Neuronal stem cell (in vitro differentiated cells): ENCODE data around the gene PTPRD.
A peak's percentile ranks its signal among the peaks of the same experiment; 100 is the strongest.

Experiments used
- DNase-seq: peaks from one replicate; pipeline ENCODE4 v3.0.0-alpha.2; 2013; ENCODE audit warnings: low spot score
- H2AFZ ChIP-seq: one replicate; pipeline ENCODE4 v1.6.1; 2013; ENCODE audit warnings: mild to moderate bottlenecking, low read length, inconsistent platforms
- H2AK5ac ChIP-seq: 2 replicates; pipeline ENCODE4 v1.6.1; 2013; ENCODE audit warnings: low read depth, mild to moderate bottlenecking, inconsistent platforms, low read length, moderate library complexity, mixed read lengths
- H2BK120ac ChIP-seq: 2 replicates; pipeline ENCODE4 v1.6.1; 2013; ENCODE audit warnings: low read depth, mild to moderate bottlenecking, inconsistent platforms, low read length, moderate library complexity, mixed read lengths
- H2BK12ac ChIP-seq: one replicate; pipeline ENCODE4 v1.6.1; 2013; ENCODE audit warnings: low read length, inconsistent platforms
- H2BK15ac ChIP-seq: 2 replicates; pipeline ENCODE4 v1.6.1; 2013; ENCODE audit warnings: mild to moderate bottlenecking, low read length, inconsistent platforms, mixed read lengths
- H2BK5ac ChIP-seq: one replicate; pipeline ENCODE4 v1.6.1; 2013; ENCODE audit warnings: inconsistent platforms, mild to moderate bottlenecking, low read length, moderate library complexity
- H3K14ac ChIP-seq: one replicate; pipeline ENCODE4 v1.6.1; 2013; ENCODE audit warnings: low read length, inconsistent platforms
- H3K18ac ChIP-seq: 2 replicates; pipeline ENCODE4 v1.6.1; 2013; ENCODE audit warnings: low read length, inconsistent platforms
- H3K23ac ChIP-seq: 2 replicates; pipeline ENCODE4 v1.6.1; 2013; ENCODE audit warnings: low read depth, mild to moderate bottlenecking, mixed read lengths, low read length, inconsistent platforms; ENCODE audit not compliant: poor library complexity
- H3K27ac ChIP-seq: replicated peaks from 3 replicates; pipeline ENCODE4 v1.5.1; 2013; ENCODE audit warnings: low read length, inconsistent platforms
- H3K27me3 ChIP-seq, 3 experiments: 2 replicates each; pipeline ENCODE4 v1.6.1; 2013; ENCODE audit warnings: low read length in 3 of 3, mild to moderate bottlenecking in 2 of 3, inconsistent platforms in 1 of 3, low read depth in 1 of 3, mixed read lengths in 1 of 3, moderate library complexity in 1 of 3; ENCODE audit not compliant: control insufficient read depth in 3 of 3, insufficient read depth in 3 of 3
- H3K36me3 ChIP-seq, 2 donors: replicated peaks in 1 of 2; 2 replicates each; pipeline ENCODE4 v1.6.1; 2013; ENCODE audit warnings: low read length in 2 of 2; ENCODE audit not compliant: control insufficient read depth in 2 of 2, insufficient read depth in 2 of 2
- H3K4ac ChIP-seq: 2 replicates; pipeline ENCODE4 v1.6.1; 2013; ENCODE audit warnings: inconsistent platforms, mild to moderate bottlenecking, low read length, moderate library complexity
- H3K4me1 ChIP-seq, 2 donors: 1 replicate in 1 of 2; 2 replicates in 1 of 2; pipeline ENCODE4 v1.6.1; 2013; ENCODE audit warnings: low read length in 2 of 2, low read depth in 1 of 2; ENCODE audit not compliant: control insufficient read depth in 2 of 2, insufficient read depth in 1 of 2
- H3K4me2 ChIP-seq: one replicate; pipeline ENCODE4 v1.6.1; 2013; ENCODE audit warnings: mild to moderate bottlenecking, low read length, inconsistent platforms; ENCODE audit not compliant: insufficient read depth, poor library complexity, severe bottlenecking
- H3K4me3 ChIP-seq, 2 donors: 2 replicates each; pipeline ENCODE4 v1.5.1; 2013; ENCODE audit warnings: low read length in 2 of 2, mild to moderate bottlenecking in 2 of 2, inconsistent platforms in 1 of 2, moderate library complexity in 1 of 2
- H3K79me1 ChIP-seq: one replicate; pipeline ENCODE4 v1.6.1; 2013; ENCODE audit warnings: low read depth, mild to moderate bottlenecking, inconsistent platforms, low read length, moderate library complexity
- H3K9ac ChIP-seq: one replicate; pipeline ENCODE4 v1.6.1; 2013; ENCODE audit warnings: mild to moderate bottlenecking, low read depth, low read length, inconsistent platforms; ENCODE audit not compliant: poor library complexity
- H3K9me3 ChIP-seq, 2 donors: replicated peaks in 1 of 2; 2 replicates each; pipeline versions ENCODE3 to v1.6.1; 2013; ENCODE audit warnings: low read length in 2 of 2, mild to moderate bottlenecking in 2 of 2, inconsistent platforms in 1 of 2, low read depth in 1 of 2, mixed read lengths in 1 of 2, moderate library complexity in 1 of 2; ENCODE audit not compliant: control insufficient read depth in 2 of 2, insufficient read depth in 1 of 2
- H4K8ac ChIP-seq: one replicate; pipeline ENCODE4 v1.6.1; 2013; ENCODE audit warnings: low read depth, mild to moderate bottlenecking, inconsistent platforms, low read length, moderate library complexity
- H4K91ac ChIP-seq: one replicate; pipeline ENCODE4 v1.6.1; 2013; ENCODE audit warnings: low read length, low read depth, mild to moderate bottlenecking, inconsistent platforms; ENCODE audit not compliant: poor library complexity
- WGBS, 2 donors: extraction: QIAGEN DNeasy Blood & Tissue Kit; methylation state at CpG; one replicate each; pipeline ENCODE4 v1.1.7; 2013; ENCODE audit warnings: missing lambda C conversion rate in 2 of 2, mixed read lengths in 1 of 2; ENCODE audit not compliant: insufficient read length in 2 of 2, insufficient replicate concordance in 1 of 2; ENCODE audit errors: extremely low coverage in 2 of 2; 5-methylcytosine and 5-hydroxymethylcytosine counted together

PTPRD gene

GRCh38 chr9:8508671-8509290 is 2104.0 kb downstream of the PTPRD start:
- no CpG with 5 or more reads among the region's 1 CpG for WGBS, 2 donors

GRCh38 chr9:8494571-8494970 is 2118.2 kb downstream of the PTPRD start:
- H2BK15ac ChIP-seq: no peak overlapping the region
- DNase-seq: no peak
- no peaks in the 10 kb centered on the region for H3K79me1 ChIP-seq
- H3K23ac ChIP-seq: no peak overlapping the region
- H3K27ac ChIP-seq: no peak overlapping the region
- no CpG with 5 or more reads among the region's 4 CpGs for WGBS, 2 donors
- H2BK120ac ChIP-seq: no peak overlapping the region
- no peak overlapping the region for H3K4me2 ChIP-seq
- H3K18ac ChIP-seq: no peak overlapping the region
- peaks cover 0 to 11% of the 10 kb centered on the region in 2 donors for H3K9me3 ChIP-seq
- H3K14ac ChIP-seq: no peak overlapping the region
- peaks cover 4 to 35% of the 10 kb centered on the region in 2 donors for H3K36me3 ChIP-seq
- H4K8ac ChIP-seq: no peak overlapping the region
- no peak overlapping the region for H2BK5ac ChIP-seq
- H3K9ac ChIP-seq: no peak overlapping the region
- H4K91ac ChIP-seq: no peak overlapping the region
- no peak overlapping the region for H2AFZ ChIP-seq
- H2BK12ac ChIP-seq: no peak overlapping the region
- no peaks in the 10 kb centered on the region for H3K27me3 ChIP-seq
- H3K4me1 ChIP-seq: peaks cover 0 to 3% of the 10 kb centered on the region in 2 donors
- no peak overlapping the region for H2AK5ac ChIP-seq
- H3K4ac ChIP-seq: no peak overlapping the region
- no peak overlapping the region for H3K4me3 ChIP-seq

More at GRCh38 chr9:8508671-8509290, 2104.0 kb downstream of the PTPRD start:
- DNase-seq: no peak
- Histone ChIP-seq H3K27ac (no peak overlapping the region), H3K4me2 (no peak overlapping the region), H4K91ac (no peak overlapping the region), H3K27me3 (no peaks in the 10 kb centered on the region), H3K79me1 (no peaks in the 10 kb centered on the region), H3K4ac (no peak overlapping the region), H2AFZ (no peak overlapping the region), H2BK15ac (no peak overlapping the region), H2AK5ac (no peak overlapping the region), H3K4me3 (no peak overlapping the region), H2BK12ac (no peak overlapping the region), H3K36me3 (peaks cover 0 to 10% of the 10 kb centered on the region in 2 donors), H2BK5ac (no peak overlapping the region), H2BK120ac (no peak overlapping the region), H3K4me1 (no peaks in the 10 kb centered on the region), H4K8ac (no peak overlapping the region), H3K14ac (no peak overlapping the region), H3K18ac (no peak overlapping the region), H3K23ac (no peak overlapping the region), H3K9me3 (peaks cover 0 to 1% of the 10 kb centered on the region in 2 donors), H3K9ac (no peak overlapping the region)

GRCh38 chr9:8492679-8493078 is 2120.1 kb downstream of the PTPRD start:
- Histone ChIP-seq H3K79me1 (no peaks in the 10 kb centered on the region), H3K23ac (no peak overlapping the region), H3K9me3 (peaks cover 0 to 11% of the 10 kb centered on the region in 2 donors), H3K9ac (no peak overlapping the region), H3K36me3 (peaks cover 3 to 33% of the 10 kb centered on the region in 2 donors), H3K4me2 (no peak overlapping the region), H2AFZ (no peak overlapping the region), H2BK120ac (no peak overlapping the region), H2BK5ac (no peak overlapping the region), H4K8ac (no peak overlapping the region), H3K27me3 (no peaks in the 10 kb centered on the region), H2AK5ac (no peak overlapping the region), H3K14ac (no peak overlapping the region), H3K4me3 (no peak overlapping the region), H2BK15ac (no peak overlapping the region), H3K27ac (no peak overlapping the region), H4K91ac (no peak overlapping the region), H3K4me1 (peaks cover 0 to 4% of the 10 kb centered on the region in 2 donors), H3K18ac (no peak overlapping the region), H2BK12ac (no peak overlapping the region), H3K4ac (no peak overlapping the region)
- no CpG with 5 or more reads among the region's 4 CpGs for WGBS, 2 donors
- DNase-seq: no peak

GRCh38 chr9:8492024-8492423 is 2120.8 kb downstream of the PTPRD start:
- no peak overlapping the region for H2BK15ac ChIP-seq
- H4K91ac ChIP-seq: no peak overlapping the region
- H3K14ac ChIP-seq: no peak overlapping the region
- no peak overlapping the region for H2BK12ac ChIP-seq
- no peak overlapping the region for H4K8ac ChIP-seq
- no peak overlapping the region for H2AK5ac ChIP-seq
- no peak overlapping the region for H3K4me3 ChIP-seq
- H3K4ac ChIP-seq: no peak overlapping the region
- no peak overlapping the region for H2BK120ac ChIP-seq
- no CpG with 5 or more reads among the region's 2 CpGs for WGBS, 2 donors
- no peaks in the 10 kb centered on the region for H3K27me3 ChIP-seq
- no peak overlapping the region for H3K9ac ChIP-seq
- H3K36me3 ChIP-seq: peaks cover 3 to 33% of the 10 kb centered on the region in 2 donors
- H3K9me3 ChIP-seq: peaks cover 0 to 11% of the 10 kb centered on the region in 2 donors
- no peak overlapping the region for H2BK5ac ChIP-seq
- no peak overlapping the region for H3K18ac ChIP-seq
- no peak overlapping the region for H2AFZ ChIP-seq
- H3K4me1 ChIP-seq: peaks cover 0 to 4% of the 10 kb centered on the region in 2 donors
- no peak overlapping the region for H3K27ac ChIP-seq
- no peak overlapping the region for H3K23ac ChIP-seq
- DNase-seq: peak; percentile 30
- H3K79me1 ChIP-seq: no peaks in the 10 kb centered on the region
- no peak overlapping the region for H3K4me2 ChIP-seq
